ENCODE data around the gene ALPG.

ALPG gene

GRCh38 chr2:232365621-232366321 lies 40.9 kb upstream of the ALPG start:
- TF ChIP-seq REST (IDR thresholded peaks at IDR 0.05; ENCODE audit: insufficient read depth in 1 of 2, low read depth in 2 of 2, low read length in 2 of 2) (no peak), FOXP2 (optimal IDR thresholded peaks at IDR 0.05; ENCODE audit: borderline replicate concordance, extremely low read depth, extremely low read length, insufficient read depth) (no peak), SIN3A (IDR thresholded peaks at IDR 0.05; ENCODE audit: borderline replicate concordance, insufficient read depth, low read length) (no peak), POLR2AphosphoS5 (IDR thresholded peaks at IDR 0.05; ENCODE audit: low read depth, low read length) (no peak), TAF1 (IDR thresholded peaks at IDR 0.05; ENCODE audit: borderline replicate concordance, insufficient read depth, low read length) (no peak)

- TF ChIP-seq TAF1 (IDR thresholded peaks at IDR 0.05; ENCODE audit: borderline replicate concordance, insufficient read depth, low read length) (no peak), FOXP2 (optimal IDR thresholded peaks at IDR 0.05; ENCODE audit: borderline replicate concordance, extremely low read depth, extremely low read length, insufficient read depth) (no peak), POLR2AphosphoS5 (IDR thresholded peaks at IDR 0.05; ENCODE audit: low read depth, low read length) (no peak), SIN3A (IDR thresholded peaks at IDR 0.05; ENCODE audit: borderline replicate concordance, insufficient read depth, low read length) (no peak), REST (IDR thresholded peaks at IDR 0.05; ENCODE audit: insufficient read depth in 1 of 2, low read depth in 2 of 2, low read length in 2 of 2) (no peak)
These were observed 39.6 kb upstream of the ALPG start for GRCh38 chr2:232367016-232367415.

- no peak for TF ChIP-seq FOXP2 (optimal IDR thresholded peaks at IDR 0.05; ENCODE audit: borderline replicate concordance, extremely low read depth, extremely low read length, insufficient read depth)
- no peak for TF ChIP-seq POLR2AphosphoS5 (IDR thresholded peaks at IDR 0.05; ENCODE audit: low read depth, low read length)
- no peak for TF ChIP-seq TAF1 (IDR thresholded peaks at IDR 0.05; ENCODE audit: borderline replicate concordance, insufficient read depth, low read length)
- no peak for TF ChIP-seq REST (IDR thresholded peaks at IDR 0.05; ENCODE audit: insufficient read depth in 1 of 2, low read depth in 2 of 2, low read length in 2 of 2)
- TF ChIP-seq SIN3A (IDR thresholded peaks at IDR 0.05; ENCODE audit: borderline replicate concordance, insufficient read depth, low read length): no peak
These were observed 38.9 kb upstream of the ALPG start for GRCh38 chr2:232367591-232368233.

GRCh38 chr2:232368311-232368731 lies 38.3 kb upstream of the ALPG start:
- TF ChIP-seq TAF1 (IDR thresholded peaks at IDR 0.05; ENCODE audit: borderline replicate concordance, insufficient read depth, low read length): no peak
- TF ChIP-seq POLR2AphosphoS5 (IDR thresholded peaks at IDR 0.05; ENCODE audit: low read depth, low read length): no peak
- TF ChIP-seq REST (IDR thresholded peaks at IDR 0.05; ENCODE audit: insufficient read depth in 1 of 2, low read depth in 2 of 2, low read length in 2 of 2): no peak
- no peak for TF ChIP-seq SIN3A (IDR thresholded peaks at IDR 0.05; ENCODE audit: borderline replicate concordance, insufficient read depth, low read length)
- no peak for TF ChIP-seq FOXP2 (optimal IDR thresholded peaks at IDR 0.05; ENCODE audit: borderline replicate concordance, extremely low read depth, extremely low read length, insufficient read depth)
